Measurements from ENCODE around the gene JHY.

DNA sequence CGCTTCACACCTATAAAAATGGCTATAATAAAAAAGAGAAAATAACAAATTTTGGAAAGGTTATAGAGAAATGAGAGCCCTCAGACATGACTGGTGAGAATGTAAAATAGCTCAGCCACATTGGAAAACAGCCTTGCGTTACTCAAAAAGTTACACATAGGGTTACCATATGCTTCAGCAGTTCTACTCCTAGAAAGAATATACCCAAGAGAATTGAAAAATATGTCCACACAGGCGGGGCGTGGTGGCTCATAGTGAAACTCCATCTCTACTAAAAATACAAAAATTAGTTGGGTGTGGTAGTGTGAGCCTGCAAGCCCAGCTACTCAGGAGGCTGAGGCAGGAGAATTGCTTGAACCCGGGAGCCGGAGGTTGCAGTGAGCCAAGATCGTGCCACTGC is 7.6 kb upstream of the JHY start:
- TF ChIP-seq, protein P1, sequence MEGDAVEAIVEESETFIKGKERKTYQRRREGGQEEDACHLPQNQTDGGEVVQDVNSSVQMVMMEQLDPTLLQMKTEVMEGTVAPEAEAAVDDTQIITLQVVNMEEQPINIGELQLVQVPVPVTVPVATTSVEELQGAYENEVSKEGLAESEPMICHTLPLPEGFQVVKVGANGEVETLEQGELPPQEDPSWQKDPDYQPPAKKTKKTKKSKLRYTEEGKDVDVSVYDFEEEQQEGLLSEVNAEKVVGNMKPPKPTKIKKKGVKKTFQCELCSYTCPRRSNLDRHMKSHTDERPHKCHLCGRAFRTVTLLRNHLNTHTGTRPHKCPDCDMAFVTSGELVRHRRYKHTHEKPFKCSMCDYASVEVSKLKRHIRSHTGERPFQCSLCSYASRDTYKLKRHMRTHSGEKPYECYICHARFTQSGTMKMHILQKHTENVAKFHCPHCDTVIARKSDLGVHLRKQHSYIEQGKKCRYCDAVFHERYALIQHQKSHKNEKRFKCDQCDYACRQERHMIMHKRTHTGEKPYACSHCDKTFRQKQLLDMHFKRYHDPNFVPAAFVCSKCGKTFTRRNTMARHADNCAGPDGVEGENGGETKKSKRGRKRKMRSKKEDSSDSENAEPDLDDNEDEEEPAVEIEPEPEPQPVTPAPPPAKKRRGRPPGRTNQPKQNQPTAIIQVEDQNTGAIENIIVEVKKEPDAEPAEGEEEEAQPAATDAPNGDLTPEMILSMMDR (IDR thresholded peaks at IDR 0.05), result no peak
- no peak for TF ChIP-seq POLR2A (IDR thresholded peaks at IDR 0.05)
